ENCODE results near the gene PRG2. TPM values are rescaled to one million over a fixed set of nuclear protein-coding genes. Genes with fewer than 3 reads are reported as not detected.

PRG2 gene
- total and polyA plus RNA-seq, 9 of the 15 experiments (the other 6 are each of a cell fraction or from before 2014, with no cell fraction given) = 1.8 to 78.0 (median 26.6) TPM

DNA sequence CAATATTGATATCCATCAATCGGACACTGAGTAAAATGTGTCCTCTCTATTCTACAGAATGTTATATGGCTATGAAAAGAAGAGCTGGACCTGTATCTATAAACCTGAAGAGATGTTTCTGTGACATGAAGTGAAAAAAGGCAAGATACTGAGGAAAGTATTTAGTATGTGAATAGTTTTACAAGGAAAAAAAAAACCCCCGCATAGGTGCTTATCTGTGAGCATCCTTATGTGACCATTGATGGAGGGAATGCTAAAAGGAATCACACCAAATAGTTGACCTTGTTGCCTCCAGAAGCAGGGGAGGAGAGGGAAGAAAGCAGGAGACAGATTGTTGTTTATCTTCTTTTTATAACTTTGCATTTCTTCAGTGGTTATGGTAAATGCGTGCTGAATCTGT is 661 bp upstream of the PRG2 start:
- BruUV-seq (replicated peaks) = no TSS peak
- POLR2A ChIA-PET = interaction anchor here (1.0 to 3.3 kb wide), 2 partner anchors 9 to 11 kb away, joined by 3 to 15 read pairs; no protein-coding TSS in a partner anchor
- Histone ChIP-seq H3K9ac (ENCODE audit: insufficient read depth in 1 of 2, low read depth in 2 of 2, low read length in 2 of 2) (no peak overlapping the region), H3K4me3 (no peak overlapping the region), H4K20me1 (replicated peaks; ENCODE audit: control insufficient read depth, insufficient read depth, low read length) (no peaks in the 10 kb centered on the region), H2AFZ (ENCODE audit: low read depth, low read length) (no peak overlapping the region), H3K27me3 (ENCODE audit: control insufficient read depth in 2 of 2, insufficient read depth in 2 of 2, low read length in 2 of 2) (no peaks in the 10 kb centered on the region), H3K9me1 (ENCODE audit: control insufficient read depth, insufficient read depth, low read length) (no peaks in the 10 kb centered on the region), H3K27ac (ENCODE audit: extremely low read depth, low read depth, low read length) (no peak overlapping the region), H3K4me1 (replicated peaks in 1 of 2; ENCODE audit: control insufficient read depth in 2 of 2, insufficient read depth in 2 of 2, low read length in 2 of 2) (peaks cover 39 to 65% of the 10 kb centered on the region in 2 experiments), H3K79me2 (ENCODE audit: control insufficient read depth, insufficient read depth, low read length) (no peaks in the 10 kb centered on the region), H3K36me3 (ENCODE audit: control insufficient read depth, insufficient read depth, low read length) (no peaks in the 10 kb centered on the region), H3K4me2 (ENCODE audit: insufficient read depth, low read length) (no peak overlapping the region), H3K9me3 (replicated peaks; ENCODE audit: control insufficient read depth, insufficient read depth, low read depth, low read length) (no peaks in the 10 kb centered on the region)
- FAIRE-seq = no peak
- CTCF ChIA-PET (ENCODE audit: low intra/inter-chr PET ratio) = no interaction called here
- intact Hi-C loops (cut with micrococcal nuclease) = no loop called here
- 65% methylated on average over 3 of the region's 3 CpGs for WGBS (ENCODE audit: insufficient coverage, low coverage, missing lambda C conversion rate)
- ATAC-seq = no peak
- DNase-seq (ENCODE audit: extremely low read depth in 1 of 4, low spot score in 3 of 4) = no peak
- in situ Hi-C loops (cut with MboI) = no loop called here
- TF ChIP-seq SREBF1 (IDR thresholded peaks at IDR 0.05; ENCODE audit: borderline replicate concordance, low read depth, low read length) (no peak), CBX1 (IDR thresholded peaks at IDR 0.05; ENCODE audit: low read depth) (no peak), EHMT2 (IDR thresholded peaks at IDR 0.05) (no peak), CEBPB (tag; IDR thresholded peaks at IDR 0.05) (no peak), KHSRP (IDR thresholded peaks at IDR 0.05) (no peak), TSC22D4 (tag; IDR thresholded peaks at IDR 0.05) (no peak), CREBBP (IDR thresholded peaks at IDR 0.05; ENCODE audit: low read depth, low read length) (no peak), ZNF778 (CRISPR knock-in tag; IDR thresholded peaks at IDR 0.05) (no peak), MTA2 (IDR thresholded peaks at IDR 0.05; ENCODE audit: low read depth) (no peak), CHD1 (IDR thresholded peaks at IDR 0.05; ENCODE audit: low read length) (no peak), CBFA2T3 (IDR thresholded peaks at IDR 0.05) (no peak), HDGF (IDR thresholded peaks at IDR 0.05) (no peak), HMG20A (CRISPR knock-in tag; conservative IDR thresholded peaks at IDR 0.05) (no peak), EGR1 (conservative IDR thresholded peaks at IDR 0.05) (no peak), FOXP1 (CRISPR knock-in tag; IDR thresholded peaks at IDR 0.05) (no peak)

Measured in K562 (cell line).